Keratinocyte (primary cell): ENCODE results near the gene SUOX. TPM values are rescaled to one million over a fixed set of nuclear protein-coding genes. Genes with fewer than 3 reads are reported as not detected.

Source experiments
- DNase-seq: peaks from one replicate; pipeline ENCODE4 v3.0.0-alpha.2; 2011; ENCODE audit warnings: low read depth, missing footprints, low spot score
- FAIRE-seq: peaks from 2 replicates; lab custom pipeline; 2011; peaks lifted over from hg19 to GRCh38; lab: Jason Lieb, UNC
- H2AFZ ChIP-seq: 2 replicates; pipeline ENCODE4 v1.6.0; 2012; ENCODE audit warnings: low read length, control low read depth, inconsistent platforms; ENCODE audit not compliant: control insufficient read depth
- H3K27ac ChIP-seq: 2 replicates; pipeline ENCODE4 v1.5.1; 2011; ENCODE audit warnings: low read length; ENCODE audit not compliant: control insufficient read depth, insufficient read depth
- H3K27me3 ChIP-seq: 3 replicates; pipeline ENCODE4 v1.6.0; 2011; ENCODE audit warnings: low read length; ENCODE audit not compliant: control insufficient read depth, insufficient read depth; ENCODE audit errors: extremely low read depth
- H3K36me3 ChIP-seq, 2 experiments: 2 replicates in 1 of 2; 3 replicates in 1 of 2; pipeline ENCODE4 v1.5.1; 2011; ENCODE audit warnings: low read length in 2 of 2, mild to moderate bottlenecking in 1 of 2; ENCODE audit not compliant: control insufficient read depth in 2 of 2, insufficient read depth in 2 of 2; ENCODE audit errors: extremely low read depth in 1 of 2
- H3K4me1 ChIP-seq: 3 replicates; pipeline ENCODE4 v1.5.1; 2011; ENCODE audit warnings: low read length; ENCODE audit not compliant: control insufficient read depth, insufficient read depth; ENCODE audit errors: extremely low read depth
- H3K4me2 ChIP-seq: 3 replicates; pipeline ENCODE4 v1.6.0; 2011; ENCODE audit warnings: low read depth, low read length; ENCODE audit not compliant: control insufficient read depth, insufficient read depth; ENCODE audit errors: extremely low read depth
- H3K4me3 ChIP-seq, 3 experiments: fragments of 200-600 bp in 1 of 3; sonication (generic) in 1 of 3; 2 replicates in 2 of 3; 3 replicates in 1 of 3; pipeline ENCODE4 v1.5.1; 2011 to 2016; ENCODE audit warnings: low read length in 3 of 3, mild to moderate bottlenecking in 3 of 3, control low read depth in 2 of 3, inconsistent platforms in 1 of 3, low read depth in 1 of 3, mixed read lengths in 1 of 3, mixed run types in 1 of 3, moderate library complexity in 1 of 3; ENCODE audit not compliant: control insufficient read depth in 2 of 3, insufficient read depth in 2 of 3; ENCODE audit errors: extremely low read depth in 1 of 3
- H3K79me2 ChIP-seq: 2 replicates; pipeline ENCODE4 v1.6.0; 2012; ENCODE audit warnings: low read length; ENCODE audit not compliant: control insufficient read depth, insufficient read depth
- H3K9ac ChIP-seq: 3 replicates; pipeline ENCODE4 v1.6.0; 2011; ENCODE audit warnings: low read length; ENCODE audit not compliant: control insufficient read depth, insufficient read depth; ENCODE audit errors: extremely low read depth
- H3K9me1 ChIP-seq: 3 replicates; pipeline ENCODE4 v1.6.0; 2011; ENCODE audit warnings: low read length; ENCODE audit not compliant: control insufficient read depth, insufficient read depth; ENCODE audit errors: extremely low read depth
- H3K9me3 ChIP-seq: 2 replicates; pipeline ENCODE4 v1.5.1; 2012; ENCODE audit warnings: low read depth, low read length; ENCODE audit not compliant: control insufficient read depth
- H4K20me1 ChIP-seq: 3 replicates; pipeline ENCODE4 v1.6.0; 2011; ENCODE audit warnings: low read length; ENCODE audit not compliant: control insufficient read depth, insufficient read depth; ENCODE audit errors: extremely low read depth
- EZH2 ChIP-seq: IDR thresholded peaks from one replicate; pipeline ENCODE4 v1.6.1; 2012; ENCODE audit warnings: inconsistent platforms, mild to moderate bottlenecking, low read length, moderate library complexity
- dilution Hi-C: fragments of 300-500 bp; cut with MboI; formaldehyde crosslinking; loops from one replicate; pipeline ENCODE4 v1.7.0; 2020; ENCODE audit warnings: low sequenced_read_pairs; ENCODE audit not compliant: extremely low pct_ligation_motif_present
- polyA plus RNA-seq, 5 experiments: library from polyadenylated mRNA; depleted of rRNA in 3 of 5; stranded (reverse) in 3 of 5; stranded (forward) in 1 of 5; unstranded in 1 of 5; fragments of >200 nt; gene quantifications; 1 replicate in 1 of 5; 2 replicates in 3 of 5; 3 replicates in 1 of 5; pipeline versions ENCODE4 v1.2.1 to v1.2.3, GENCODE V29; 2011 to 2012; ENCODE audit warnings: missing spikeins in 2 of 5, low read depth in 1 of 5, low replicate concordance in 1 of 5
- TF ChIP-seq, protein P1 (sequence below), 3 experiments: IDR thresholded peaks in 1 of 3; conservative IDR thresholded peaks in 1 of 3; optimal IDR thresholded peaks in 1 of 3; 2 replicates in 2 of 3; 3 replicates in 1 of 3; pipeline versions ENCODE3 to v1.5.1; 2011; ENCODE audit warnings: low read length in 3 of 3, mild to moderate bottlenecking in 3 of 3, moderate library complexity in 2 of 3, control low read depth in 1 of 3, inconsistent platforms in 1 of 3; ENCODE audit not compliant: insufficient read depth in 2 of 3; ENCODE audit errors: extremely low read depth in 1 of 3

SUOX gene
- polyA plus RNA-seq, 1 donor (not counting 4 experiments of a cell fraction or from before 2014, with no cell fraction given), result 9.0 TPM

DNA sequence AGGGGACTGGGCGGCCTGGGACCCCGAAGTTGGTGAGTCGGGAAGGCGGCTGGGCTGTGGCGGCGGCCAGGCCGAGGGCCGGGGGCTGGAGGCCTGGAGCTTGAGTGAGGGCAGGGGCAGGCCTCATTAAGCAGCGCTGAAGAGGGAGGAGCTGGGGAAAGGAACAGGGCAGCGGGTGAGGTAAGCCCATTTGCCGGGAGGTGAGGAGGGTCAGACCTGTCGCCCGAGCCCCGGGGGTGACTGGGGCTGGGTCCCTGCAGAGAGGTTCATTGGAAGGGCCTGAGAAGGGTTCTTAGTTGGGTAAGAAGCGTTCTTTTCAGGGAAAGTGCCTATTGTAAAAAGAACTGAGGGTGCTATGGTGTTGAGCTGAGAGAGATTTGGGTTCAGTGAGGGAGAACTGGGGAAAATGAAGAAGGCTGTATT lies 22.8 kb upstream of the SUOX start:
- Histone ChIP-seq H3K27ac (peak overlapping the region; percentile 82), H2AFZ (peak overlapping the region; percentile 0), H3K27me3 (no peaks in the 10 kb centered on the region), H3K79me2 (peaks cover 48% of the 10 kb centered on the region), H3K9me3 (no peaks in the 10 kb centered on the region), H3K4me2 (peak overlapping the region; percentile 91), H3K4me3 (peak overlapping the region; percentile 83 to 98 (median 89)), H3K9ac (peak overlapping the region; percentile 90), H3K9me1 (no peaks in the 10 kb centered on the region), H3K4me1 (peaks cover 23% of the 10 kb centered on the region), H4K20me1 (peaks cover 2% of the 10 kb centered on the region), H3K36me3 (peaks cover 0 to 21% of the 10 kb centered on the region in 2 experiments)
- TF ChIP-seq EZH2, result no peak
- TF ChIP-seq, protein P1, sequence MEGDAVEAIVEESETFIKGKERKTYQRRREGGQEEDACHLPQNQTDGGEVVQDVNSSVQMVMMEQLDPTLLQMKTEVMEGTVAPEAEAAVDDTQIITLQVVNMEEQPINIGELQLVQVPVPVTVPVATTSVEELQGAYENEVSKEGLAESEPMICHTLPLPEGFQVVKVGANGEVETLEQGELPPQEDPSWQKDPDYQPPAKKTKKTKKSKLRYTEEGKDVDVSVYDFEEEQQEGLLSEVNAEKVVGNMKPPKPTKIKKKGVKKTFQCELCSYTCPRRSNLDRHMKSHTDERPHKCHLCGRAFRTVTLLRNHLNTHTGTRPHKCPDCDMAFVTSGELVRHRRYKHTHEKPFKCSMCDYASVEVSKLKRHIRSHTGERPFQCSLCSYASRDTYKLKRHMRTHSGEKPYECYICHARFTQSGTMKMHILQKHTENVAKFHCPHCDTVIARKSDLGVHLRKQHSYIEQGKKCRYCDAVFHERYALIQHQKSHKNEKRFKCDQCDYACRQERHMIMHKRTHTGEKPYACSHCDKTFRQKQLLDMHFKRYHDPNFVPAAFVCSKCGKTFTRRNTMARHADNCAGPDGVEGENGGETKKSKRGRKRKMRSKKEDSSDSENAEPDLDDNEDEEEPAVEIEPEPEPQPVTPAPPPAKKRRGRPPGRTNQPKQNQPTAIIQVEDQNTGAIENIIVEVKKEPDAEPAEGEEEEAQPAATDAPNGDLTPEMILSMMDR (optimal IDR thresholded peaks at IDR 0.05 in 1 of 3, IDR thresholded peaks at IDR 0.05 in 1 of 3, conservative IDR thresholded peaks at IDR 0.05 in 1 of 3; ENCODE audit: extremely low read depth in 1 of 3, insufficient read depth in 2 of 3, low read length in 3 of 3), result no peak
- dilution Hi-C loops, result no loop called here
- DNase-seq (no peak), FAIRE-seq (no peak)

- no peak for TF ChIP-seq EZH2
- TF ChIP-seq, protein P1 (optimal IDR thresholded peaks at IDR 0.05 in 1 of 3, IDR thresholded peaks at IDR 0.05 in 1 of 3, conservative IDR thresholded peaks at IDR 0.05 in 1 of 3; ENCODE audit: extremely low read depth in 1 of 3, insufficient read depth in 2 of 3, low read length in 3 of 3), result no peak
- H3K36me3 ChIP-seq, result peaks cover 6 to 26% of the 10 kb centered on the region in 2 experiments
- no peak for DNase-seq
- H4K20me1 ChIP-seq, result peaks cover 2% of the 10 kb centered on the region
- H3K79me2 ChIP-seq, result peaks cover 62% of the 10 kb centered on the region
- dilution Hi-C loops, result no loop called here
- no peak overlapping the region for H2AFZ ChIP-seq
- H3K9ac ChIP-seq, result no peak overlapping the region
- H3K27ac ChIP-seq, result no peak overlapping the region
- no peak overlapping the region for H3K4me2 ChIP-seq
- H3K9me3 ChIP-seq, result no peaks in the 10 kb centered on the region
- H3K4me3 ChIP-seq, result no peak overlapping the region
- no peaks in the 10 kb centered on the region for H3K27me3 ChIP-seq
- peaks cover 10% of the 10 kb centered on the region for H3K4me1 ChIP-seq
- H3K9me1 ChIP-seq, result no peaks in the 10 kb centered on the region
- no peak for FAIRE-seq
These were observed 18.7 kb upstream of the SUOX start for GRCh38 chr12:55978393-55978792.
